Ishikawa (cell line): ENCODE results near the gene PDE6H.
A peak's percentile ranks its signal among the peaks of the same experiment; 100 is the strongest.

Experiments used
- CEBPB ChIP-seq: IDR thresholded peaks from 2 replicates; pipeline ENCODE4 v1.6.1; 2012
- CREB1 ChIP-seq: IDR thresholded peaks from 2 replicates; pipeline ENCODE4 v1.6.1; 2012; ENCODE audit warnings: low read depth
- EGR1 ChIP-seq: IDR thresholded peaks from 2 replicates; pipeline ENCODE4 v1.6.1; 2012
- EP300 ChIP-seq: IDR thresholded peaks from 2 replicates; pipeline ENCODE4 v1.6.1; 2012; ENCODE audit warnings: borderline replicate concordance
- FOXM1 ChIP-seq: IDR thresholded peaks from 2 replicates; pipeline ENCODE4 v1.6.1; 2012; ENCODE audit warnings: low read depth, borderline replicate concordance
- NFIC ChIP-seq: IDR thresholded peaks from 2 replicates; pipeline ENCODE4 v1.6.1; 2012
- RAD21 ChIP-seq: IDR thresholded peaks from 2 replicates; pipeline ENCODE4 v1.6.1; 2012; ENCODE audit warnings: low read depth
- TAF1 ChIP-seq: IDR thresholded peaks from 2 replicates; pipeline ENCODE4 v1.6.1; 2012; ENCODE audit warnings: low read depth, mild to moderate bottlenecking
- TCF12 ChIP-seq: IDR thresholded peaks from 2 replicates; pipeline ENCODE4 v1.6.1; 2012; ENCODE audit warnings: low read depth
- TEAD4 ChIP-seq: IDR thresholded peaks from 2 replicates; pipeline ENCODE4 v1.6.1; 2012
- YY1 ChIP-seq: IDR thresholded peaks from 2 replicates; pipeline ENCODE4 v1.6.1; 2012; ENCODE audit warnings: low read depth
- ZBTB7A ChIP-seq: IDR thresholded peaks from 2 replicates; pipeline ENCODE4 v1.6.1; 2012; ENCODE audit warnings: low read depth
- TF ChIP-seq, protein P1 (sequence below): IDR thresholded peaks from 2 replicates; pipeline ENCODE4 v1.6.1; 2012; ENCODE audit warnings: low read depth, mild to moderate bottlenecking
- TF ChIP-seq, protein P2 (sequence below): IDR thresholded peaks from 2 replicates; pipeline ENCODE4 v1.6.1; 2012

PDE6H gene

DNA sequence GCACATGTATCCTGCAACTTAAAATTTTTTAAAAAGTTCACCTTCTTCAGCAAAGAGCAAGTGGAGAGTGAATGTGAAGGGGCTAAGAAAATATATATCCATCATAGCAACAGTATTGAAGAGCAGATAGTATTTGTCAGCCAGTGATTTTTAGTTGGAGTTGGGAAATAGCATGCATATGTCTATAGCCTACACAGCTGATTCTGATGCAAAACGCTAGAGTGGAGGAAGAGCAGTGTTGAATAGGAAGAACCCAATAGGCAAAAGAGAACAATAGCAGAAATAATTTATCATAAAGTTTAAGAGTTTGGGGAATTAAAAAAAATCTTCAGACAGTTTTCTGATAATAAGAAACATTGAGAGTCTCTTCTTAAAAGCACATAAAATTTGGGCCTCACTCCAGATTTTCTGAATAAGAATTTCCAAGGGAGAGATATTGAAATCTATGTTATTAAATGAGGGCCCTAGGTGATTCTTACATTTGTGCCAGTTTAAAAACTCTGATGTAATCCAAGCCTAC is 12.0 kb downstream of the PDE6H start:
- TF ChIP-seq, protein P1, sequence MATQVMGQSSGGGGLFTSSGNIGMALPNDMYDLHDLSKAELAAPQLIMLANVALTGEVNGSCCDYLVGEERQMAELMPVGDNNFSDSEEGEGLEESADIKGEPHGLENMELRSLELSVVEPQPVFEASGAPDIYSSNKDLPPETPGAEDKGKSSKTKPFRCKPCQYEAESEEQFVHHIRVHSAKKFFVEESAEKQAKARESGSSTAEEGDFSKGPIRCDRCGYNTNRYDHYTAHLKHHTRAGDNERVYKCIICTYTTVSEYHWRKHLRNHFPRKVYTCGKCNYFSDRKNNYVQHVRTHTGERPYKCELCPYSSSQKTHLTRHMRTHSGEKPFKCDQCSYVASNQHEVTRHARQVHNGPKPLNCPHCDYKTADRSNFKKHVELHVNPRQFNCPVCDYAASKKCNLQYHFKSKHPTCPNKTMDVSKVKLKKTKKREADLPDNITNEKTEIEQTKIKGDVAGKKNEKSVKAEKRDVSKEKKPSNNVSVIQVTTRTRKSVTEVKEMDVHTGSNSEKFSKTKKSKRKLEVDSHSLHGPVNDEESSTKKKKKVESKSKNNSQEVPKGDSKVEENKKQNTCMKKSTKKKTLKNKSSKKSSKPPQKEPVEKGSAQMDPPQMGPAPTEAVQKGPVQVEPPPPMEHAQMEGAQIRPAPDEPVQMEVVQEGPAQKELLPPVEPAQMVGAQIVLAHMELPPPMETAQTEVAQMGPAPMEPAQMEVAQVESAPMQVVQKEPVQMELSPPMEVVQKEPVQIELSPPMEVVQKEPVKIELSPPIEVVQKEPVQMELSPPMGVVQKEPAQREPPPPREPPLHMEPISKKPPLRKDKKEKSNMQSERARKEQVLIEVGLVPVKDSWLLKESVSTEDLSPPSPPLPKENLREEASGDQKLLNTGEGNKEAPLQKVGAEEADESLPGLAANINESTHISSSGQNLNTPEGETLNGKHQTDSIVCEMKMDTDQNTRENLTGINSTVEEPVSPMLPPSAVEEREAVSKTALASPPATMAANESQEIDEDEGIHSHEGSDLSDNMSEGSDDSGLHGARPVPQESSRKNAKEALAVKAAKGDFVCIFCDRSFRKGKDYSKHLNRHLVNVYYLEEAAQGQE: no peak

DNA sequence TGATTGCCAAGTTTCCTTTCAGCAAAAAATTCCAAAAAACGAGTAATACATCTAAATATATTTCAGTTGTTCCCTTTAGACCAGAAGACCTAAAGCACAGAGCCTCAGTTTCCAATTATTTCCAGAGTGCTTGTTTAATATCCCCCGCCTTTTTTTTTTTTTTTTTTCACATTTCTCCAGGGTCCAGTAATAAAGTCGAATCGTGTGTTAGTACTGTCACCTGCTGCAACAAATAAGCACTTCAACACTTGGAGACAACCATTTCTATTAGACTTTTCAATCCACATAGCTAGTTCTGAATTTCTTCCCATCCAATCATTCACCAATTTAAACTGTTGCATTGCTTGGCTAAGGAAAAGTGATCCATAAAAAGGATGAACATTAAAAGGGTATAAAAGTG is 13.6 kb downstream of the PDE6H start:
- TF ChIP-seq ZBTB7A (no peak), RAD21 (peak; percentile 42; the same call in 1 of the 2 replicates)

DNA sequence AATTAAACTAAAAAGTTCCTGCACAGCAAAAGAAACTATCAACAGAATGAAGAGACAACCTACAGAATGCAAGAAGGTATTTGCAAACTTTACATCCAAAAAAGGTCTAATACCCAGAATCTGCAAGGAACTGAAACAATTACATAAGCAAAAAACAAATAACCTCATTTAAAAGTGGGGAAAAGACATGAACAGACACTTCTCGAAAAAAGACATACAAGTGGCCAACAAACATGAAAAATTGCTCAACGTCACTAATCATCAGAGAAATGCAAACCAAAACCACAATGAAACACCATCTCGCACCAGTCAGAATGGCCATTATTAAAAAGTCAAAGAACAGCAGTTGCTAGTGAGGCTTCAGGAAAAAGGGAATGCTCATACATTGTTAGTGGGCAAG is 15.2 kb downstream of the PDE6H start:
- TF ChIP-seq TCF12 (no peak), FOXM1 (no peak), TEAD4 (no peak), RAD21 (no peak), ZBTB7A (no peak), CREB1 (no peak), TAF1 (no peak), EP300 (no peak), CEBPB (no peak), YY1 (no peak), EGR1 (no peak), NFIC (no peak)
- TF ChIP-seq, protein P1: no peak
- TF ChIP-seq, protein P2, sequence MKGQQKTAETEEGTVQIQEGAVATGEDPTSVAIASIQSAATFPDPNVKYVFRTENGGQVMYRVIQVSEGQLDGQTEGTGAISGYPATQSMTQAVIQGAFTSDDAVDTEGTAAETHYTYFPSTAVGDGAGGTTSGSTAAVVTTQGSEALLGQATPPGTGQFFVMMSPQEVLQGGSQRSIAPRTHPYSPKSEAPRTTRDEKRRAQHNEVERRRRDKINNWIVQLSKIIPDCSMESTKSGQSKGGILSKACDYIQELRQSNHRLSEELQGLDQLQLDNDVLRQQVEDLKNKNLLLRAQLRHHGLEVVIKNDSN: no peak

DNA sequence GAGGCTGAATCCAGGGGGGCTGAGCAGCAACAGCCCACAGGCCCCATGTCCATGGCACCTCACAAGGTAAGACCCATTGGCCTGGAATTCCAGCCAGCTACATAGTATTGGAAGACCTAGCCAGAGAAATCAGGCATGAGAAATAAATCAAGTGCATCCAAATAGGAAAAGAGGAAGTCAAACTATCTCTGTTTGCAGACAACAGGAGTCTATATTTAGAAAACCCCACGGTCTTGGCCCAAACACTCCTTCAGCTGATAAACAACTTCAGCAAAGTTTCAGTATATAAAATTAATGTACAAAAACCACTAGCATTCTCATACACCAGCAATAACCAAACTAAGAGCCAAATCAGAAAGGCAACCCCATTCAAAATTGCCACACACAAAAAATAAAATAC is 16.9 kb downstream of the PDE6H start:
- TF ChIP-seq ZBTB7A: no peak
- TF ChIP-seq CREB1: no peak
- no peak for TF ChIP-seq FOXM1

DNA sequence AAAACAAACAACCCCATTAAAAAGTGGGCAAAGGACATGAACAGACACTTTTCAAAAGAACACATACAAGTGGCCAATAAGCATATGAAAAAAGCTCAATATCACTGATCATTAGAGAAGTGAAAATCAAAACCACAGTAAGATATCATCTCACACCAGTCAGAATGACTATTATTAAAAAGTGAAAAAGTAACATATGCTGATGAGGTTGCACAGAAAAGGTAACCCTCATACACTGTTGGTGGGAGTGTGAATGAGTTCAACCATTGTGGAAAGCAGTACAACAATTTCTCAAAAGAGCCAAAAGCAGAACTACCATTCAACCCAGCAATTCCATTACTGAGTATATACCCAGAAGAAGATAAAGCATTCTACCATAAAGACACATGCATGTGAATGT is 18.2 kb downstream of the PDE6H start:
- TF ChIP-seq TCF12 (no peak), EGR1 (no peak), FOXM1 (no peak), RAD21 (no peak)
- TF ChIP-seq, protein P2: no peak

DNA sequence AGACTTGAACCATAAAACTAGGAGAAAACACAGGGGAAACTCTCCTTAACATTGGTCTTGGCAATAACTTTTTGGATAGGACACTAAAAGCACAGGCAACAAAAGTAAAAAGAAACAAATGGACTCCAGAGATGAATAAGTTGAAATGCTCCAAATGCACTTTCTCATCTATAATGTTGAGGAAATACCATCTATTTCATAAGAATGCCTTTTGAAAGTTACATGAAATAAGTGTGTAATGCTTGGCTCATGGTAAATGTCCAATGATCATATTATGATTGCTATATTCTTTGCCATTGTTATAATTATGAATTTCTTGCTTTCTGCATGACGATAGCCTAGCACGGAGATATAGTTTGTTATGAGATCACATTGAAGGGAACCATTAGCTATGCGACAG is 19.8 kb downstream of the PDE6H start:
- no peak for TF ChIP-seq TCF12
- no peak for TF ChIP-seq NFIC
- TF ChIP-seq, protein P1: no peak
- no peak for TF ChIP-seq EP300
- no peak for TF ChIP-seq FOXM1
- TF ChIP-seq RAD21: no peak

DNA sequence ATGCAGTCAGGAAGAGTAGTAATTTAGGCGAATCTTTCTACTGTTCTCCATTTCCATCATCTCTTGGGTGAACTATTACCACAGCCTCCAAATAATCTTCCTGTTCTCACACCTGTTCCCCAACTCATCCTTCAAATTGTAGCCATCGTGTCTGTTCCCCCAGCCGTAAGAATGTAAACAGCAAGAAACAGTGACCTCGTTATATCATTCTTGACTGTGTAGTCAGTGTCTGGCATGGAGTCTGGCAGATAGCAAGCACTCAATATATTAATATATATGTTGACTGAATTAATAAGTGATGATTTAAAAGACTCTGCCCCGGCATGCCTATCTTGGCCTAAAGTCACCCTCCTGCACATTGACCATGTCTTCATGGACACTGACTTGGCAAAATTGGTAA is 20.3 kb downstream of the PDE6H start:
- TF ChIP-seq CEBPB (no peak), YY1 (no peak), NFIC (no peak), RAD21 (no peak)
